SU-DHL-6 (cell line): Measurements from ENCODE around the gene UNK.

Experiments used
- H2AFZ ChIP-seq: fragments of 200-600 bp; sonication (generic); 2 replicates; pipeline ENCODE4 v1.6.1; 2014; ENCODE audit warnings: low read depth, mild to moderate bottlenecking, moderate library complexity, mixed read lengths, antibody characterized with exemption, low read length; ENCODE audit not compliant: severe bottlenecking
- H3F3A ChIP-seq: fragments of 200-600 bp; shearing (Covaris generic); 2 replicates; pipeline ENCODE4 v1.6.0; 2016; ENCODE audit warnings: antibody characterized with exemption, mild to moderate bottlenecking; ENCODE audit not compliant: insufficient read depth
- H3K27ac ChIP-seq: fragments of 200-600 bp; sonication (generic); 2 replicates; pipeline ENCODE4 v1.5.1; 2016; ENCODE audit warnings: low read depth, mild to moderate bottlenecking, low read length, moderate library complexity, mixed read lengths
- H3K27me3 ChIP-seq: fragments of 200-600 bp; sonication (generic), shearing (Covaris generic); 2 replicates; pipeline ENCODE4 v1.6.0; 2014; ENCODE audit warnings: mild to moderate bottlenecking, low read length
- H3K36me3 ChIP-seq: fragments of 200-600 bp; sonication (generic); 2 replicates; pipeline ENCODE4 v1.6.1; 2014; ENCODE audit warnings: mild to moderate bottlenecking, low read length, mixed read lengths
- H3K4me2 ChIP-seq: fragments of 300-600, 200-600 bp; shearing (Covaris generic), sonication (generic); 2 replicates; pipeline ENCODE4 v1.6.0; 2014; ENCODE audit warnings: low read length, low read depth, mild to moderate bottlenecking; ENCODE audit not compliant: poor library complexity, severe bottlenecking
- H3K4me3 ChIP-seq: fragments of 200-600 bp; sonication (generic); 2 replicates; pipeline ENCODE4 v1.5.1; 2014; ENCODE audit warnings: antibody characterized with exemption, low read length, mild to moderate bottlenecking, mixed read lengths; ENCODE audit not compliant: insufficient read depth, poor library complexity, severe bottlenecking
- H3K79me2 ChIP-seq: fragments of 200-600 bp; sonication (generic); 2 replicates; pipeline ENCODE4 v1.6.1; 2014; ENCODE audit warnings: mild to moderate bottlenecking, low read length, moderate library complexity; ENCODE audit not compliant: insufficient read depth
- H3K9ac ChIP-seq: fragments of 200-600 bp; sonication (generic); 2 replicates; pipeline ENCODE4 v1.7.0; 2014; ENCODE audit warnings: mild to moderate bottlenecking, low read length
- H3K9me2 ChIP-seq: fragments of 200-600 bp; sonication (generic); replicated peaks from 2 replicates; pipeline ENCODE4 v1.6.1; 2014; ENCODE audit warnings: low read length; ENCODE audit not compliant: insufficient read depth
- H3K9me3 ChIP-seq: fragments of 200-600 bp; sonication (generic); 2 replicates; pipeline ENCODE4 v1.6.1; 2014; ENCODE audit warnings: low read length, mixed read lengths; ENCODE audit not compliant: insufficient read depth
- H4K20me1 ChIP-seq: fragments of 200-600 bp; sonication (generic); 2 replicates; pipeline ENCODE4 v1.6.1; 2014; ENCODE audit warnings: low read depth, mild to moderate bottlenecking, antibody characterized with exemption, low read length, moderate library complexity, mixed read lengths
- CTCF ChIP-seq: fragments of 200-600 bp; sonication (generic); IDR thresholded peaks from one replicate; pipeline ENCODE4 v1.5.1; 2017; ENCODE audit warnings: antibody characterized with exemption, mild to moderate bottlenecking, low read length, moderate library complexity; ENCODE audit not compliant: insufficient read depth, poor library complexity, severe bottlenecking
- EZH2phosphoT487 ChIP-seq: fragments of 200-600 bp; sonication (generic), shearing (Covaris generic); conservative IDR thresholded peaks from 2 replicates; pipeline ENCODE4 v1.6.1; 2018; ENCODE audit warnings: mild to moderate bottlenecking, antibody characterized with exemption, low read length, moderate library complexity, mixed read lengths

UNK gene

GRCh38 chr17:75820094-75821080 is 35.8 kb downstream of the UNK start:
- H3K36me3 ChIP-seq: no peaks in the 10 kb centered on the region
- no peak overlapping the region for H3K4me2 ChIP-seq
- H3K79me2 ChIP-seq: no peaks in the 10 kb centered on the region
- no peak overlapping the region for H2AFZ ChIP-seq
- no peak overlapping the region for H3K9ac ChIP-seq
- no peaks in the 10 kb centered on the region for H3F3A ChIP-seq
- H3K9me3 ChIP-seq: no peaks in the 10 kb centered on the region
- no peaks in the 10 kb centered on the region for H4K20me1 ChIP-seq
- H3K27ac ChIP-seq: no peak overlapping the region
- TF ChIP-seq EZH2phosphoT487: no peak
- no peak for TF ChIP-seq CTCF
- H3K27me3 ChIP-seq: no peaks in the 10 kb centered on the region
- no peak overlapping the region for H3K4me3 ChIP-seq
- no peaks in the 10 kb centered on the region for H3K9me2 ChIP-seq

- Histone ChIP-seq H3F3A (no peaks in the 10 kb centered on the region), H3K36me3 (no peaks in the 10 kb centered on the region), H3K9me3 (no peaks in the 10 kb centered on the region), H3K27me3 (no peaks in the 10 kb centered on the region), H3K4me3 (no peak overlapping the region), H2AFZ (no peak overlapping the region), H3K27ac (no peak overlapping the region), H3K9ac (no peak overlapping the region), H3K4me2 (no peak overlapping the region), H4K20me1 (no peaks in the 10 kb centered on the region), H3K79me2 (no peaks in the 10 kb centered on the region), H3K9me2 (no peaks in the 10 kb centered on the region)
- no peak for TF ChIP-seq CTCF
- TF ChIP-seq EZH2phosphoT487: no peak
These were observed 36.9 kb downstream of the UNK start for GRCh38 chr17:75821552-75821951.

GRCh38 chr17:75822119-75822799 is 37.7 kb downstream of the UNK start:
- Histone ChIP-seq H3K27ac (no peak overlapping the region), H3K9ac (no peak overlapping the region), H3K79me2 (no peaks in the 10 kb centered on the region), H3K9me3 (no peaks in the 10 kb centered on the region), H4K20me1 (no peaks in the 10 kb centered on the region), H3K36me3 (no peaks in the 10 kb centered on the region), H3K27me3 (no peaks in the 10 kb centered on the region), H3K4me2 (no peak overlapping the region), H3K4me3 (no peak overlapping the region), H3K9me2 (no peaks in the 10 kb centered on the region), H3F3A (no peaks in the 10 kb centered on the region), H2AFZ (no peak overlapping the region)
- no peak for TF ChIP-seq CTCF
- TF ChIP-seq EZH2phosphoT487: no peak
